KOPT-K1 (cell line): ENCODE data around the gene INPP4A.

ENCODE experiments used
- H3K27ac ChIP-seq: fragments of 200-600 bp; sonication (generic); 2 replicates; pipeline ENCODE4 v1.5.1; 2016; ENCODE audit warnings: antibody characterized with exemption, mild to moderate bottlenecking, low read depth, low read length; ENCODE audit not compliant: poor library complexity, severe bottlenecking
- H3K36me3 ChIP-seq: fragments of 200-600 bp; sonication (generic); 2 replicates; pipeline ENCODE4 v1.5.1; 2017; ENCODE audit warnings: antibody characterized with exemption, mild to moderate bottlenecking, low read length, moderate library complexity; ENCODE audit not compliant: insufficient read depth
- H3K9me3 ChIP-seq: fragments of 200-600 bp; sonication (generic); 2 replicates; pipeline ENCODE4 v1.5.1; 2017; ENCODE audit warnings: antibody characterized with exemption, low read length, mild to moderate bottlenecking; ENCODE audit not compliant: insufficient read depth, poor library complexity, severe bottlenecking

The INPP4A gene

GRCh38 chr2:98485453-98485755 lies 40.7 kb downstream of the INPP4A start:
- Histone ChIP-seq H3K9me3 (no peaks in the 10 kb centered on the region), H3K27ac (no peak overlapping the region), H3K36me3 (no peaks in the 10 kb centered on the region)

GRCh38 chr2:98486374-98486981 lies 41.8 kb downstream of the INPP4A start:
- Histone ChIP-seq H3K27ac (no peak overlapping the region), H3K9me3 (no peaks in the 10 kb centered on the region), H3K36me3 (no peaks in the 10 kb centered on the region)

DNA sequence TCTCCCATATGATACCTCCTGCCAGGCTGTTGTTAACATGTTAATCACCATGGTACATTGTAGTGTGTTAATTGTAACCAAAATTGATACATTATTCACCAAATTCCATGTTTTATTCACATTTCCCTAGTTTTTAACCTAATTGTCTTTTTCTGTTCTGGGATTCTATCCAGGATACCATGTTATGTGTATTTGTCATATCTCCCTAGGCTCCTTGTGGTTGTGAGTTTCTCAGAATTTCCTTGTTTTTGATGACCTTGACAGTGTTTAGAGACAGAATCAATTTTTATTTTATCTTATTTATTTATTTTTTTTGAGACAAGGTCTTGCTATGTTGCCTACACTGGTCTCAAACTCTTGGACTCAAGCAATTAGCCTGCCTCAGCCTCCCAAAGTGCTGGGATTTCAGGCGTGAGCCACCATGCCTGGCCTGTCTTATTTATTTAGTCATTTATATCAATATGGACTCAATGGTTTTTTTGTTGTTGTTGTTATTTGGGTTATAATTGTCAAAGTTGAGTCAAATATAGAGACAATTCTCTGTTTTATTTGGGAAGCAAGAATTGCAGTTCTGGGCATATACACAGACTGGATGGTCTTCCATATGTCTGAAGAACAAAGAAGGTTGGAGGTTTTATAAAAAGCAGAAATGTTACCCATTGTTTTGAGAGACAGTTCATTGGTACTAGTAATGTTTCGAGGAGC lies 42.6 kb downstream of the INPP4A start:
- Histone ChIP-seq H3K27ac (no peak overlapping the region), H3K36me3 (no peaks in the 10 kb centered on the region), H3K9me3 (no peaks in the 10 kb centered on the region)

DNA sequence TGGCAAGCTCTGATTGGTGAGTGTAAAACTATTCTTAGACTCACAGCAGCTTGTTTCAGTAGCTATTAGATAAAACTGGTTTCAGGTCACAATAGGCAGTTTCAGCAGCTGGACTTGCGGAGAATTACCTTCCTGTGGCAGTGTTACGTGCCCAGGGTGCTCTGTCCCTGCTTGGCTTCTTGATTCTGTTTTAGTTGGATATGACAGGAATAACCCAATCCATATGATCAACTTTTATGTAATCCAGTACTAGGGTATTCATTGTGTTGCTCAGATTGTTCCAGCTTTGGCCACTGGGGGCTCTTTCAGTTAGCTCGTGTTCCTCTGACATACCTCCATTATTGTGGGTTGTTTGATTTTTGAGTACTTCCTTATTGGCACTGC lies 43.1 kb downstream of the INPP4A start:
- Histone ChIP-seq H3K27ac (no peak overlapping the region), H3K9me3 (no peaks in the 10 kb centered on the region), H3K36me3 (no peaks in the 10 kb centered on the region)

DNA sequence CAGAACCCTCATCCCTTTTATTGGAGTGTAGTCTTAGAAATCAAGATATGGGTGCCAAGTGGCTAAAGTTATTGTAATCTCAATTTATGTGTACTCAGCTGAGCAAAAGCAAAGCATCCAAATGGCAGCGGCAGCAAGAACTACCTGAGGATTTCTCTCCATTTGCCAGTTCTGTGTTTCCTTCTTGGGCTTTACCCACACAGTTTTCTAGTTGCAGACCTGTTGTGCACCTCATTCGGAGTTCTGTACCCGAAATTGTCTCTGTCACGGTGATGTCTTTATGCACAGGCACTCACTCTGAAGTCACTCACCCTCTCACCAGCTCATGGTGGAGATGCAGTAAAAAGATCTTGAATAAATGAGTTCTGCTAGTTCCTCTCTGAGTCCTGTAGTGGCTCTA lies 43.6 kb downstream of the INPP4A start:
- Histone ChIP-seq H3K9me3 (no peaks in the 10 kb centered on the region), H3K27ac (peak overlapping the region; percentile 20), H3K36me3 (no peaks in the 10 kb centered on the region)

GRCh38 chr2:98489486-98489885 lies 44.8 kb downstream of the INPP4A start:
- H3K9me3 ChIP-seq: peaks cover 12% of the 10 kb centered on the region
- peaks cover 7% of the 10 kb centered on the region; the same call in 1 of the 2 replicates for H3K36me3 ChIP-seq
- H3K27ac ChIP-seq: no peak overlapping the region

DNA sequence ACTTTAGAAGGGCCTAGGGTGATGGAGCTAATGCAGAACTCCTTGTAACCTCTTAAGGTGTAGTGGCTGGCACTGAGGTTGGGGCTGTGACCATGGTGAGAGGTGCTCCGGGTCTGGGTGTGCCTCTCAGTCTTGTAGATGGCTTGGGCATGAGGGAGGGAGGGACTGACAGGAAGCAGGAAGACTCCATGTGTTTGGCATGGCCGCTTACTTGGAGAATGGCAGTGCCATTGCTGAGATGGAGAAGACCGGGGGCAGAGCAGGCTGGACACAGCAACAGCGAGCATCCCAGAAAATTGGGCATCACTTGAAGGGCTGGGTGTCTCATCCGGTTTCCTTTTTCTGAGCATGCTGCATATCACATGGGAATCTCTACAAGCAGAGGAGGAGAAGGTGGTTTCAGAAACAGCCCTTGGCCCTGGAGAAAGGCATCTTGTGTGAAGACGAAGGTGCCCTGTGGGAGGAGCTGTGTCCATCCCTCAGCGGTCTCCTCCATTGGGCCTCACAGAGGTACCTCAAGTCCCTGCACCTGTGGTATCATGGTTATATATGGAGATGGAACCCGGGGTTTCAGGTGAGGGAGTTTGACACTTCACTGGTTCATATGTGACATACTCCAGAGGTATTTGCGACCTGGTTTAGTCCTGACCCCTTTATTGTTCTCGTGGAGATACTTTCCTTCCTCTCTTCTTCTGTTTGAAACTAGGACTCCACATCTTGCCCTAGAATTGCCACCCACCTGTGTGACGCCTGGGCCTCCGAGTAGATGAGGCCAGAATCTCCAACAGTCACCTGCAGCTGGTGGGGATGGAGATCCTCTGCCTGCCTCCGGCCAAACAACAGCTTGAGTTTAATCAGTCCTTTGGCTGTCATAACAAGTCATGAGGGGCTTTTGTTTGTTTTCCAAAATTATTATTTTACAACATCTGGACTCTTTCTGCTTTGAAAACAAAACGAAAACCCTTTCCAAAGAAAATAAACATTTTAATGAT lies 45.6 kb downstream of the INPP4A start:
- Histone ChIP-seq H3K9me3 (peaks cover 20% of the 10 kb centered on the region), H3K36me3 (peaks cover 13% of the 10 kb centered on the region; the same call in 1 of the 2 replicates), H3K27ac (no peak overlapping the region)

GRCh38 chr2:98492441-98492840 lies 47.8 kb downstream of the INPP4A start:
- peaks cover 41% of the 10 kb centered on the region for H3K9me3 ChIP-seq
- peaks cover 27% of the 10 kb centered on the region for H3K36me3 ChIP-seq
- H3K27ac ChIP-seq: no peak overlapping the region

DNA sequence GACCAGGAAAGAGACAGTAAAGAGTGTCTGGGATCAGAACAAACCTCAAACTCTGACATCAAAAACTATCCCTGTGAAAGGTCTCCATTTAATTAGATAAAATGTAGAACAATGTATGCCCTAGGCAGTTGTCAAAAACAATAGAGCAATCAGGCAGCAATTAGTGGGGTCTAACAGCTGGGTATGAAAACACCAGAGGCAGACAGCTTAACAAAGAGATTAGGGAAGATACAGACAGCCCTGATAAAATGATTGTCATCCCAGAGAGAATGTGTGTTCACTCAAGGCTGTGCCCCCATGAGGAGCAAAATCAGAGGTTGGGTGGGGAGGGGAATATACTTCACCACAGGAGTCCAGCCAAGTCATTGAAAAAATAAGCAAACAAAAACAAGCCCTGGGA lies 50.0 kb downstream of the INPP4A start:
- H3K9me3 ChIP-seq: peaks cover 44% of the 10 kb centered on the region
- peaks cover 33% of the 10 kb centered on the region for H3K36me3 ChIP-seq
- H3K27ac ChIP-seq: no peak overlapping the region

DNA sequence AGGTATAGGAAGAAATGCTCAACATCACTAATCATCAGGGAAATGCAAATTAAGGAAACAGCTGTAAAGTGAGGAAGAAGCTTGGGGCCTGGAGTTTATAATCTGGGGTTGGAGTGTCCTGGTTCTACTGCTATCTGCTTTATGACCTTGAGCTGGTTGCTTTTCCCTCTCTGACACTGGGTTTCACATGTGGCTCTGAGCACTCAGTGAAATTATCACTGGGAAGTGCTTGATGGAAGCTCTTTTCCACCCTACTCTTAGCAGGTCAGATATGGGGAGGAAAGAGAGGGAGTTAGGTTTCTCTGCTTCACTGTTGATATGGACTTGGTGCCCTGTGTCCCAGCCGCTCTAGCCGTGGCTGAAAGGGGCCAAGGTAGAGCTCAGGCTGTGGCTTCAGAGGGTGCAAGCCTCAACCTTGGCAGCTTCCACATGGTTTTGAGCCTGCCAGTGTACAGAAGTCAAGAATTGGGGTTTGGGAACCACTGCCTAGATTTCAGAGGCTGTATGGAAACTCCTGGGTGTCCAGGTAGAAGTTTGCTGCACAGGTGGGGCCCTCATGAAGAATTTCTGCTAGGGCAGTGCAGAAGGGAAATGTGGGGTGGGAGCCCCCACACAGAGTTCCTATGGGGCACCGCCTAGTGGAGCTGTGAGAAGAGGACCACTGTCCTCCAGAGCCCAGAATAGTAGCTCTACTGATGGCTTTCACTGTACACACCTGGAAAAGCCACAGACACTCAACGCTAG lies 52.3 kb downstream of the INPP4A start:
- Histone ChIP-seq H3K27ac (no peak overlapping the region), H3K9me3 (peaks cover 44% of the 10 kb centered on the region), H3K36me3 (peaks cover 33% of the 10 kb centered on the region)

- Histone ChIP-seq H3K27ac (no peak overlapping the region), H3K9me3 (peaks cover 38% of the 10 kb centered on the region)
These were observed 54.2 kb downstream of the INPP4A start for GRCh38 chr2:98498703-98499440.

DNA sequence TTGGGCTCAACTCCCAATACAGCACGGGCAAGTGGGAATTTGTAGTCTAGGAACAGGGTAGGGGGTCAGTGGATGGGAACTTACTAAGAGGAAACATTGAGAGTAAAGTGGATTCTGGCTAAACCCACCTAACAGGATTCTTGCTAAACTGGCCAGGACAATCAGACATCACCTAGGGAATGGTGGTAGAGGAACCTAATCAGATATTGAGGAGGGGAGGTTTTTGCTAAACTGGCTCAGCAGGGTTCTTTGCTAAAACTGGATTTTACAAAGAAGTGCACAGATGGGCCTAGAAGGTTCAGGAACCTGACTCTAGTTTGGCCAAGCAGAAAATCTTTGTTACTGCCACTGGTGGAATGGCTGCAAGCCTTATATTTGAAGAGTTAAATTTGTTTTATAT lies 55.9 kb downstream of the INPP4A start:
- Histone ChIP-seq H3K27ac (no peak overlapping the region), H3K36me3 (peaks cover 30% of the 10 kb centered on the region), H3K9me3 (peaks cover 21% of the 10 kb centered on the region)

More at GRCh38 chr2:98498703-98499440, 54.2 kb downstream of the INPP4A start:
- H3K36me3 ChIP-seq: peaks cover 37% of the 10 kb centered on the region

DNA sequence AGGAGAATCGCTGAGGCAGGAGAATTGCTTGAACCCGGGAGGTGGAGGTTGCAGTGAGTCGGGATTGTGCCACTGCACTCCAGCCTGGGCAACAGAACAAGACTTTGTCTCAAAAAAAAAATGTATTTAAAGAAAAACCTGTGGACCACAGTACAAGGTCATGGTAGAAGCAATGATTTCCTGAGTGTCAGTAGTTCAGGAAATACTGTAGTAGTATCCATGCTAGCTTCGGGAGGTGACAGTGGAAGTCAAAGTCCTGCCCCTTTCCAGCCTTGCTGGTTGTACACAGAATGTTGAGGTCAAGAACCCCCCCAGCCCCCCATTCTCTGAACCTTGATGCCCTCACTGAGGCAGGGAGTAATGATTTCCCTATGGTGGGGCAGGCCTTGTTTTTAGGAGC lies 56.6 kb downstream of the INPP4A start:
- Histone ChIP-seq H3K36me3 (peaks cover 28% of the 10 kb centered on the region), H3K9me3 (peaks cover 15% of the 10 kb centered on the region), H3K27ac (no peak overlapping the region)

GRCh38 chr2:98501876-98502275 lies 57.2 kb downstream of the INPP4A start:
- Histone ChIP-seq H3K27ac (no peak overlapping the region), H3K9me3 (peaks cover 9% of the 10 kb centered on the region), H3K36me3 (peaks cover 22% of the 10 kb centered on the region; the same call in 1 of the 2 replicates)
